ENCODE results near the gene MLPH. TPM values are rescaled to one million over a fixed set of nuclear protein-coding genes. Genes with fewer than 3 reads are reported as not detected.

Gene MLPH
- total and polyA plus RNA-seq, 2 of the 13 experiments (the other 11 are each of a cell fraction or from before 2014, with no cell fraction given) = 0.12 TPM; not detected in 1

DNA sequence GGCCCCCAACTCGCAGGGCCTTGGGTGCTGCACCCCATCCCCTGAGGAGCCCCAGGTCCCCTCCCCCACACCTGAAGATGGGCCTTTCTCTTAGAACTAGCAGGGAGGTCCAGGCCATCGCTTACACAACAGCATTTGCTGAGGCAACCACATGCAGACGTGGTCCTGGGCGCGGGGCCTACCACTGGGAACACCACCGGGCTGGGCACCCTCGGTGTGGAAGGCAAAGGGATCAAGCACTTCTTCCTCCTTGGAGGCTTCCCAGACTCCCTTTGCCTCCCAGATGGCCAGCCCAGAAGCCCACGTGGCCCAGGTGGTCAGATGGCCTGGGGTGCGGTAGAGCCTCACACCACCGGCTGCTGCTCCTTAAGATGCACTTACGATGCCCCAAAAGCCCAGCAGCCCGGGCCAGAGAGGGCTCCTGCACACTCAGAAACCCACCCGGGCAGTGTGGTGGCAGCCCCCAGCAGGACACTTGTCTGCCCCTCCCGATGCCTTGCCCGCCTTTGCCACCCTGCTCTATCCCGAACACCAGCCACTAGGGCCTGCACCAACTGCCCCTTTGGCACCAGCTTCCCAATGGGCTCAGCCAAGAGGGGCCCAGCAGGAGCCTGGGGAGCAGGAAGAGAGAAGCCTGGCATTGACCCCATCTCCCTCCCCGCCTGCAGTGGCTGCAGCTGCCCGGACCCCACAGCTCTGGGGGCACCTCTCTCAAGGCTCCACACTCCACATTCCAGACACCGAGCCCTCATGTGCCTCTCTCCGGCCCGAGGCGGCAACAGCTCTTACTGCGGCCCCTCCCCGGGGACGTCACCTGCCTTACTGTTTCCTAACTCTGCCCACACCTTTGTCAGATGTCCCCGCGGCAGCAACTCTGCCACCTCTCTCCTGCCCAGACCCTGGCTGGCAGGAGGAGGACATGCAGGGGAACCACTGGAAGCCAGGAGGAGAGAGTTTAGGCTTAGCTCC lies 13.9 kb upstream of the MLPH start:
- Histone ChIP-seq H3K27ac (ENCODE audit: extremely low read length, insufficient read depth, low read length) (no peak overlapping the region), H3K9ac (ENCODE audit: insufficient read depth, low read depth, low read length) (no peak overlapping the region), H3K9me3 (ENCODE audit: low read length) (no peaks in the 10 kb centered on the region), H3K4me2 (ENCODE audit: low read depth, low read length) (no peak overlapping the region), H4K20me1 (ENCODE audit: insufficient read depth, low read length) (no peaks in the 10 kb centered on the region), H3K27me3 (ENCODE audit: control insufficient read depth in 1 of 2, insufficient read depth in 2 of 2, low read length in 2 of 2) (peaks cover 0 to 27% of the 10 kb centered on the region in 2 experiments; a peak in 3 of 5 replicates), H3K36me3 (replicated peaks in 1 of 2; ENCODE audit: control insufficient read depth in 1 of 2, insufficient read depth in 2 of 2, low read length in 2 of 2) (no peaks in the 10 kb centered on the region), H2AFZ (ENCODE audit: low read length) (no peak overlapping the region), H3K79me2 (ENCODE audit: insufficient read depth, low read length) (no peaks in the 10 kb centered on the region), H3K4me3 (replicated peaks in 1 of 3; ENCODE audit: insufficient read depth in 1 of 3, low read depth in 2 of 3, low read length in 3 of 3) (no peak overlapping the region), H3K4me1 (ENCODE audit: insufficient read depth, low read length) (peaks cover 15% of the 10 kb centered on the region)
- BruUV-seq (replicated peaks) = no TSS peak
- intact Hi-C loops (cut with micrococcal nuclease; ENCODE audit: unreplicated experiment) = no loop called here
- in situ Hi-C loops (cut with HindIII; ENCODE audit: extremely low pct_ligation_motif_present, low pct_unique_long_range_greater_than_20kb) = no loop called here
- ChIA-PET POLR2A (interaction anchor here (1.3 kb wide), 2 partner anchors 9 to 99 kb away, joined by 3 read pairs; no protein-coding TSS in a partner anchor), CTCF (ENCODE audit: low intra/inter-chr PET ratio, low total read pairs) (interaction anchor here (2.7 kb wide), 1 partner anchor 99 kb away, joined by 31 read pairs; no protein-coding TSS in a partner anchor)
- WGBS (ENCODE audit: low lambda C conversion rate) = 68% methylated on average over 17 of the region's 27 CpGs
- TF ChIP-seq, protein P1, sequence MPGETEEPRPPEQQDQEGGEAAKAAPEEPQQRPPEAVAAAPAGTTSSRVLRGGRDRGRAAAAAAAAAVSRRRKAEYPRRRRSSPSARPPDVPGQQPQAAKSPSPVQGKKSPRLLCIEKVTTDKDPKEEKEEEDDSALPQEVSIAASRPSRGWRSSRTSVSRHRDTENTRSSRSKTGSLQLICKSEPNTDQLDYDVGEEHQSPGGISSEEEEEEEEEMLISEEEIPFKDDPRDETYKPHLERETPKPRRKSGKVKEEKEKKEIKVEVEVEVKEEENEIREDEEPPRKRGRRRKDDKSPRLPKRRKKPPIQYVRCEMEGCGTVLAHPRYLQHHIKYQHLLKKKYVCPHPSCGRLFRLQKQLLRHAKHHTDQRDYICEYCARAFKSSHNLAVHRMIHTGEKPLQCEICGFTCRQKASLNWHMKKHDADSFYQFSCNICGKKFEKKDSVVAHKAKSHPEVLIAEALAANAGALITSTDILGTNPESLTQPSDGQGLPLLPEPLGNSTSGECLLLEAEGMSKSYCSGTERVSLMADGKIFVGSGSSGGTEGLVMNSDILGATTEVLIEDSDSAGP (CRISPR knock-in tag; IDR thresholded peaks at IDR 0.05; ENCODE audit: borderline replicate concordance) = no peak
- peak; percentile 22 for TF ChIP-seq AGO2 (optimal IDR thresholded peaks at IDR 0.05; ENCODE audit: low read depth, low read length)
- TF ChIP-seq, protein P2, sequence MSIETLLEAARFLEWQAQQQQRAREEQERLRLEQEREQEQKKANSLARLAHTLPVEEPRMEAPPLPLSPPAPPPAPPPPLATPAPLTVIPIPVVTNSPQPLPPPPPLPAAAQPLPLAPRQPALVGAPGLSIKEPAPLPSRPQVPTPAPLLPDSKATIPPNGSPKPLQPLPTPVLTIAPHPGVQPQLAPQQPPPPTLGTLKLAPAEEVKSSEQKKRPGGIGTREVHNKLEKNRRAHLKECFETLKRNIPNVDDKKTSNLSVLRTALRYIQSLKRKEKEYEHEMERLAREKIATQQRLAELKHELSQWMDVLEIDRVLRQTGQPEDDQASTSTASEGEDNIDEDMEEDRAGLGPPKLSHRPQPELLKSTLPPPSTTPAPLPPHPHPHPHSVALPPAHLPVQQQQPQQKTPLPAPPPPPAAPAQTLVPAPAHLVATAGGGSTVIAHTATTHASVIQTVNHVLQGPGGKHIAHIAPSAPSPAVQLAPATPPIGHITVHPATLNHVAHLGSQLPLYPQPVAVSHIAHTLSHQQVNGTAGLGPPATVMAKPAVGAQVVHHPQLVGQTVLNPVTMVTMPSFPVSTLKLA (IDR thresholded peaks at IDR 0.05) = peak; percentile 27; the same call in 1 of the 2 replicates
- 0 out of 2 replicates have a peak, but pooled peaks have one; percentile 35 for TF ChIP-seq AKAP8 (CRISPR knock-in tag; IDR thresholded peaks at IDR 0.05)
- TF ChIP-seq, protein P3, sequence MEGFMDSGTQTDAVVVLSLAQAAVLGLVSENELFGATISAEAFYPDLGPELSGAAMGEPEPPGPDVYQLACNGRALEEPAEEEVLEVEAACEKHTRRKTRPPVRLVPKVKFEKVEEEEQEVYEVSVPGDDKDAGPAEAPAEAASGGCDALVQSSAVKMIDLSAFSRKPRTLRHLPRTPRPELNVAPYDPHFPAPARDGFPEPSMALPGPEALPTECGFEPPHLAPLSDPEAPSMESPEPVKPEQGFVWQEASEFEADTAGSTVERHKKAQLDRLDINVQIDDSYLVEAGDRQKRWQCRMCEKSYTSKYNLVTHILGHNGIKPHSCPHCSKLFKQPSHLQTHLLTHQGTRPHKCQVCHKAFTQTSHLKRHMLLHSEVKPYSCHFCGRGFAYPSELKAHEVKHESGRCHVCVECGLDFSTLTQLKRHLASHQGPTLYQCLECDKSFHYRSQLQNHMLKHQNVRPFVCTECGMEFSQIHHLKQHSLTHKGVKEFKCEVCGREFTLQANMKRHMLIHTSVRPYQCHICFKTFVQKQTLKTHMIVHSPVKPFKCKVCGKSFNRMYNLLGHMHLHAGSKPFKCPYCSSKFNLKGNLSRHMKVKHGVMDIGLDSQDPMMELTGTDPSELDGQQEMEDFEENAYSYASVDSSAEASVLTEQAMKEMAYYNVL (CRISPR knock-in tag; IDR thresholded peaks at IDR 0.05; ENCODE audit: borderline replicate concordance) = no peak
- TF ChIP-seq ZNF746 (CRISPR knock-in tag; IDR thresholded peaks at IDR 0.05) = no peak
- TF ChIP-seq ZNF549 (CRISPR knock-in tag; IDR thresholded peaks at IDR 0.05) = no peak
- peak; percentile 30 for TF ChIP-seq AGO1 (IDR thresholded peaks at IDR 0.05; ENCODE audit: low read depth, low read length, poor library complexity, severe bottlenecking)
- TF ChIP-seq HNRNPL (IDR thresholded peaks at IDR 0.05; ENCODE audit: low read depth, low read length) = 0 out of 2 replicates have a peak, but pooled peaks have one; percentile 32
- peak; percentile 8 for TF ChIP-seq ZNF883 (CRISPR knock-in tag; IDR thresholded peaks at IDR 0.05; ENCODE audit: not compliant biosample characterization)
- no peak for DNase-seq (ENCODE audit: low spot score)
- no peak for ATAC-seq
- no peak for FAIRE-seq
